Keratinocyte (primary cell): ENCODE results near the gene UBE2O. TPM values are rescaled to one million over a fixed set of nuclear protein-coding genes. Genes with fewer than 3 reads are reported as not detected.

ENCODE experiments used
- DNase-seq: peaks from one replicate; pipeline ENCODE4 v3.0.0-alpha.2; 2011; ENCODE audit warnings: low read depth, missing footprints, low spot score
- FAIRE-seq: peaks from 2 replicates; lab custom pipeline; 2011; peaks lifted over from hg19 to GRCh38; lab: Jason Lieb, UNC
- H2AFZ ChIP-seq: 2 replicates; pipeline ENCODE4 v1.6.0; 2012; ENCODE audit warnings: low read length, control low read depth, inconsistent platforms; ENCODE audit not compliant: control insufficient read depth
- H3K27ac ChIP-seq: 2 replicates; pipeline ENCODE4 v1.5.1; 2011; ENCODE audit warnings: low read length; ENCODE audit not compliant: control insufficient read depth, insufficient read depth
- H3K27me3 ChIP-seq: 3 replicates; pipeline ENCODE4 v1.6.0; 2011; ENCODE audit warnings: low read length; ENCODE audit not compliant: control insufficient read depth, insufficient read depth; ENCODE audit errors: extremely low read depth
- H3K36me3 ChIP-seq, 2 experiments: 2 replicates in 1 of 2; 3 replicates in 1 of 2; pipeline ENCODE4 v1.5.1; 2011; ENCODE audit warnings: low read length in 2 of 2, mild to moderate bottlenecking in 1 of 2; ENCODE audit not compliant: control insufficient read depth in 2 of 2, insufficient read depth in 2 of 2; ENCODE audit errors: extremely low read depth in 1 of 2
- H3K4me1 ChIP-seq: 3 replicates; pipeline ENCODE4 v1.5.1; 2011; ENCODE audit warnings: low read length; ENCODE audit not compliant: control insufficient read depth, insufficient read depth; ENCODE audit errors: extremely low read depth
- H3K4me2 ChIP-seq: 3 replicates; pipeline ENCODE4 v1.6.0; 2011; ENCODE audit warnings: low read depth, low read length; ENCODE audit not compliant: control insufficient read depth, insufficient read depth; ENCODE audit errors: extremely low read depth
- H3K4me3 ChIP-seq, 3 experiments: fragments of 200-600 bp in 1 of 3; sonication (generic) in 1 of 3; 2 replicates in 2 of 3; 3 replicates in 1 of 3; pipeline ENCODE4 v1.5.1; 2011 to 2016; ENCODE audit warnings: low read length in 3 of 3, mild to moderate bottlenecking in 3 of 3, control low read depth in 2 of 3, inconsistent platforms in 1 of 3, low read depth in 1 of 3, mixed read lengths in 1 of 3, mixed run types in 1 of 3, moderate library complexity in 1 of 3; ENCODE audit not compliant: control insufficient read depth in 2 of 3, insufficient read depth in 2 of 3; ENCODE audit errors: extremely low read depth in 1 of 3
- H3K79me2 ChIP-seq: 2 replicates; pipeline ENCODE4 v1.6.0; 2012; ENCODE audit warnings: low read length; ENCODE audit not compliant: control insufficient read depth, insufficient read depth
- H3K9ac ChIP-seq: 3 replicates; pipeline ENCODE4 v1.6.0; 2011; ENCODE audit warnings: low read length; ENCODE audit not compliant: control insufficient read depth, insufficient read depth; ENCODE audit errors: extremely low read depth
- H3K9me1 ChIP-seq: 3 replicates; pipeline ENCODE4 v1.6.0; 2011; ENCODE audit warnings: low read length; ENCODE audit not compliant: control insufficient read depth, insufficient read depth; ENCODE audit errors: extremely low read depth
- H3K9me3 ChIP-seq: 2 replicates; pipeline ENCODE4 v1.5.1; 2012; ENCODE audit warnings: low read depth, low read length; ENCODE audit not compliant: control insufficient read depth
- H4K20me1 ChIP-seq: 3 replicates; pipeline ENCODE4 v1.6.0; 2011; ENCODE audit warnings: low read length; ENCODE audit not compliant: control insufficient read depth, insufficient read depth; ENCODE audit errors: extremely low read depth
- CTCF ChIP-seq, 3 experiments: IDR thresholded peaks in 1 of 3; conservative IDR thresholded peaks in 1 of 3; optimal IDR thresholded peaks in 1 of 3; 2 replicates in 2 of 3; 3 replicates in 1 of 3; pipeline versions ENCODE3 to v1.5.1; 2011; ENCODE audit warnings: low read length in 3 of 3, mild to moderate bottlenecking in 3 of 3, moderate library complexity in 2 of 3, control low read depth in 1 of 3, inconsistent platforms in 1 of 3; ENCODE audit not compliant: insufficient read depth in 2 of 3; ENCODE audit errors: extremely low read depth in 1 of 3
- EZH2 ChIP-seq: IDR thresholded peaks from one replicate; pipeline ENCODE4 v1.6.1; 2012; ENCODE audit warnings: inconsistent platforms, mild to moderate bottlenecking, low read length, moderate library complexity
- dilution Hi-C: fragments of 300-500 bp; cut with MboI; formaldehyde crosslinking; loops from one replicate; pipeline ENCODE4 v1.7.0; 2020; ENCODE audit warnings: low sequenced_read_pairs; ENCODE audit not compliant: extremely low pct_ligation_motif_present
- polyA plus RNA-seq, 5 experiments: library from polyadenylated mRNA; depleted of rRNA in 3 of 5; stranded (reverse) in 3 of 5; stranded (forward) in 1 of 5; unstranded in 1 of 5; fragments of >200 nt; gene quantifications; 1 replicate in 1 of 5; 2 replicates in 3 of 5; 3 replicates in 1 of 5; pipeline versions ENCODE4 v1.2.1 to v1.2.3, GENCODE V29; 2011 to 2012; ENCODE audit warnings: missing spikeins in 2 of 5, low read depth in 1 of 5, low replicate concordance in 1 of 5

The UBE2O gene
- polyA plus RNA-seq, 1 donor (not counting 4 experiments of a cell fraction or from before 2014, with no cell fraction given) = 10.9 TPM

- Histone ChIP-seq H3K36me3 (peaks cover 0 to 2% of the 10 kb centered on the region in 2 experiments), H3K79me2 (peaks cover 53% of the 10 kb centered on the region), H4K20me1 (peaks cover 9% of the 10 kb centered on the region), H3K27me3 (no peaks in the 10 kb centered on the region), H3K4me1 (peaks cover 10% of the 10 kb centered on the region), H3K27ac (no peak overlapping the region), H3K4me3 (no peak overlapping the region), H3K9me1 (peaks cover 2% of the 10 kb centered on the region), H3K9ac (no peak overlapping the region), H3K9me3 (no peaks in the 10 kb centered on the region), H2AFZ (no peak overlapping the region), H3K4me2 (no peak overlapping the region)
- no peak for DNase-seq
- FAIRE-seq = no peak
- dilution Hi-C loops = no loop called here
- no peak for TF ChIP-seq EZH2
- TF ChIP-seq CTCF (optimal IDR thresholded peaks at IDR 0.05 in 1 of 3, IDR thresholded peaks at IDR 0.05 in 1 of 3, conservative IDR thresholded peaks at IDR 0.05 in 1 of 3; ENCODE audit: extremely low read depth in 1 of 3, insufficient read depth in 2 of 3, low read length in 3 of 3) = peak; percentile 44 to 68 (median 53)
These were observed 20.1 kb downstream of the UBE2O start for GRCh38 chr17:76432712-76433336.

- H3K36me3 ChIP-seq = peaks cover 0 to 2% of the 10 kb centered on the region in 2 experiments
- peaks cover 10% of the 10 kb centered on the region for H3K4me1 ChIP-seq
- no peak overlapping the region for H2AFZ ChIP-seq
- H3K9me3 ChIP-seq = no peaks in the 10 kb centered on the region
- H4K20me1 ChIP-seq = peaks cover 9% of the 10 kb centered on the region
- DNase-seq (no peak), FAIRE-seq (no peak)
- H3K79me2 ChIP-seq = peaks cover 48% of the 10 kb centered on the region
- H3K9ac ChIP-seq = no peak overlapping the region
- H3K27ac ChIP-seq = no peak overlapping the region
- no peak for TF ChIP-seq EZH2
- no peak for TF ChIP-seq CTCF (optimal IDR thresholded peaks at IDR 0.05 in 1 of 3, IDR thresholded peaks at IDR 0.05 in 1 of 3, conservative IDR thresholded peaks at IDR 0.05 in 1 of 3; ENCODE audit: extremely low read depth in 1 of 3, insufficient read depth in 2 of 3, low read length in 3 of 3)
- no peak overlapping the region for H3K4me2 ChIP-seq
- no peak overlapping the region for H3K4me3 ChIP-seq
- H3K9me1 ChIP-seq = peaks cover 2% of the 10 kb centered on the region
- no peaks in the 10 kb centered on the region for H3K27me3 ChIP-seq
- dilution Hi-C loops = no loop called here
These were observed 20.9 kb downstream of the UBE2O start for GRCh38 chr17:76432004-76432403.
